ENCODE results near the gene KLKB1. TPM values are rescaled to one million over a fixed set of nuclear protein-coding genes. Genes with fewer than 3 reads are reported as not detected.
"Not testable (repeated sequence)": the region's sequence is repeated elsewhere in the genome, so short reads cannot be mapped to it uniquely, and the experiment has no call there.

Gene KLKB1
- total RNA-seq, 2 experiments from 2014 or later = not detected

DNA sequence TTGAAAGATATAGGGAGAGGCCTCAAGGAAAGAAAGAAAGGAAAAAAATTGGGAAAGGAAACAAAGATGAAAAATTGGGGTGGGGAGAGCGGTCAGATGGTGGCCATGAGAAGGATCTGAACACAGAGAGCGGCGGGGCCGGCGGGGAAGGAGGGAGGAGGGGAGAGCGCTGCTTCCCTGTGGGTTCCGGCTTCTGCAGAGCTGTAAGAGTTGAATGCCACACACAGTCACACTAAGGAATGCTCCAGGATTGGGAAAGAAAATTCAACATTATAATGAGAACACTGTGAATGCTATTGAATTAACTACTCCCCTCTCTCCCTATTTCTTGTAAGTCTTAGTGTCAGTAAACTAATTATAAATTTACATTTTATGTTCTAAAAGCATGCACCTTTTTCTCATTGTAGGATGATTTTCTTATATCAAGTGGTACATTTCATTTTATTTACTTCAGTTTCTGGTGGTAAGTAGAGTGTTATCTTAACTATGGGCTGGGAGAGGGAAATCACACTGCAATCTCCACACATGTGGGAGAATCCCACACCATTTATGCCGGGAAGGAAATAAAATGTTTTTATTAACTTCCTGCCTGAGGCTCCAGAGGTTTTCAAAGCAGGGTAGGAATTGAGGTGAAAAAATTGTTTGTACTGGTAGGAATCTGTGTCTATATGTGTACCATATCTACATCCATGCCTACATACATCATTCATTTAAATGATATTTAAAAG is 39.6 kb downstream of the KLKB1 start:
- no peak for DNase-seq
- H3K27ac Mint-ChIP-seq = no peak overlapping the region

DNA sequence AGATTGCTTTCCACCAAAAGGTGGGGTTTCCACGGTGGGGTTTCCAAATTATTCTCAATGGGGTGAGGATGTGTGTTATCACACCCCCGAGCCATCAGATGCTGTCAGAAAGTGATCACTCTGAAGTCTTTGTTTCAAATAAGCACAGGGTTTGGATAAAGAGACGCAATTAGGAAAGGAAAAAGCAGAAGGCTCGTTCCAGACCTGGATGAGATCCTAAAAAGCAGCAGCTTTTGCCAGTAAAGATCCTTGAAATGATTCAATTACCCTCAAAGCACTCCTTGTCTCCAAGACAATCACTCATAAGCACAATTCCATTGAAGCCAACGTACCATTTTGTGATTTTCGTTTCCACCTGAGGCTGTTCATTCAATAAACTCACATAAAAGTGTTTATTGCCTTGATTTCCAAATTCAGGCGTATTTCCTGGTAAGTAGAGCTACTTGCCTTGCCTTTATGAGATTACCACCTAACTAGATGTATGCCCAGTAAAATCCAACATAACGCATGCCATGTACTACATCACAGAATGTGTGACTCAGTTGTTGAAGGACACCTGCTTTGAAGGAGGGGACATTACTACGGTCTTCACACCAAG is 43.9 kb downstream of the KLKB1 start:
- H3K36me3 Mint-ChIP-seq = no peaks in the 10 kb centered on the region
- no peaks in the 10 kb centered on the region for H3K4me1 Mint-ChIP-seq
- H3K27ac Mint-ChIP-seq = no peak overlapping the region
- DNase-seq = no peak
- no peak overlapping the region for H3K4me3 Mint-ChIP-seq
- no peaks in the 10 kb centered on the region for H3K9me3 Mint-ChIP-seq
- peaks cover 27% of the 10 kb centered on the region for H3K27me3 Mint-ChIP-seq

More for the DNA sequence above, 39.6 kb downstream of the KLKB1 start:
- Mint-ChIP-seq H3K9me3 (no peaks in the 10 kb centered on the region), H3K4me1 (no peaks in the 10 kb centered on the region), H3K4me3 (no peak overlapping the region), H3K36me3 (no peaks in the 10 kb centered on the region), H3K27me3 (peaks cover 31% of the 10 kb centered on the region)

DNA sequence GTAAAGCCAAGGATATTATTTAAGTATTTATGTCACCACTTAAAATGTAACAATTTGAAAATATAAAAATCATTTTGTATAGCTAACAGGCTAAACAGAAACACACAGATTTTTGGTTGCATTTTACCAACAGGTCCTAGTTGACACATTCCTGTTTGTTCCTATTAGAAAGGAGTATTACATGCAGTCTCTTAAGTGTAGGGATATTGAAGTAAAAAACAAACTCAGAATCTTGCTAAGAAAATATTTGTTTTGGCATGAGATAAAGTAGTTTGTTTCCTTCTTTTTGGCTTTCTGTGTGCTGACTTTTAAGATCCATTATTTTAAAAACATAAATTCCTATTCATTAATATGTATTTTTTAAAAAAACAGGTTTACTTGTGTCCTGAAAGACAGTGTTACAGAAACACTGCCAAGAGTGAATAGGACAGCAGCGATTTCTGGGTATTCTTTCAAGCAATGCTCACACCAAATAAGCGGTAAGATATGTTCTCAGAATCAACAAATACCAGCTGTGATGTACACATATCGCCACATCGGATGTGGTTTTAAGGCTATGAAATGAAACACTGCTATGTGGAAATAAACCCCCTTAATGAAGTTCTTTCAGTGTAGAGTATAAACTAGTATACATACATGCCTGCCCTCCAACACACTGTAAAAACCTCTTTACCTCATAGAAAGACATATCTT is 45.5 kb downstream of the KLKB1 start:
- H3K9me3 Mint-ChIP-seq = no peaks in the 10 kb centered on the region
- no peak for DNase-seq
- H3K4me1 Mint-ChIP-seq = no peaks in the 10 kb centered on the region
- no peak overlapping the region for H3K4me3 Mint-ChIP-seq
- H3K27me3 Mint-ChIP-seq = peaks cover 17% of the 10 kb centered on the region
- H3K27ac Mint-ChIP-seq = no peak overlapping the region
- no peaks in the 10 kb centered on the region for H3K36me3 Mint-ChIP-seq

DNA sequence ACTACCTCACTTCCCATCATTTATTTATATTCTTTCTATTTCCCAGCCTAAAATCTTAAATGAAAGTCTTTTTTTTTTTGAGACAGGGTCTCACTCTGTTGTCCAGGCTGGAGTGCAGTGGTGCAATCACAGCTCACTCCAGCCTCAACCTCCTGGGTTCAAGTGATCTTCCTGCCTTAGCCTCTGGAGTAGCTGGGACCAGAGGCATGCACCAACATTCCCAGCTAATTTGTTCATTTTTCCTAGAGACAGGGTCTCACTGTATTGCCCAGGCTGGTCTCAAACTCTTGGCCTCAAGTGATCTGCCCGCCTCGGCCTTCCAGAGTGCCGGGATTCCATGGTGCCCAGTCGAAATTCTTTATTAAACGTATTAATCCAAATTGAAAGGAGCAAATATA is 46.1 kb downstream of the KLKB1 start:
- not testable (repeated sequence) for H3K27ac Mint-ChIP-seq, DNase-seq, H3K4me1 Mint-ChIP-seq, H3K4me3 Mint-ChIP-seq, H3K36me3 Mint-ChIP-seq, H3K9me3 Mint-ChIP-seq
- peaks cover 15% of the 10 kb centered on the region for H3K27me3 Mint-ChIP-seq

DNA sequence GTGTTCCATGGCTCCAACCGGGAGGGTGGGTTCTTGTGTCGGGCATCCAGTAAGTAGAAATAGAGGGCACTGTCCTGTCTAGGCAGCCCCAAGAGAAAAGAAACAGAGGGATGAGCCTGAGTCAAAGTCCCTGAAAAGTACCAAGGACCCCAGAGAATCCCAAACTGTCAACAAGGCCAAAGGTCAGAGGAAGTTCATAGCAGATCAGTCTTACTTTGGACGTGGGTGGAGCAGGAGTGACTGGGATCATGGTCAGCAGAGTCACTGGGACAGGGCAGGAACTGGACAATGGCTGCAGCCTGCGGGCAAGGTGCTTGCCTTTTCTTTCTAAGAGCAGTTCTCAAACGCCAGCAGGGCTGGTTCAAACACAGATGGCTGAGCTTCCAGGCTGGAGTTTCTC is 56.0 kb downstream of the KLKB1 start:
- Mint-ChIP-seq H3K27ac (no peak overlapping the region), H3K36me3 (no peaks in the 10 kb centered on the region), H3K9me3 (no peaks in the 10 kb centered on the region), H3K27me3 (peaks cover 4% of the 10 kb centered on the region), H3K4me3 (no peak overlapping the region), H3K4me1 (no peaks in the 10 kb centered on the region)
- no peak for DNase-seq

DNA sequence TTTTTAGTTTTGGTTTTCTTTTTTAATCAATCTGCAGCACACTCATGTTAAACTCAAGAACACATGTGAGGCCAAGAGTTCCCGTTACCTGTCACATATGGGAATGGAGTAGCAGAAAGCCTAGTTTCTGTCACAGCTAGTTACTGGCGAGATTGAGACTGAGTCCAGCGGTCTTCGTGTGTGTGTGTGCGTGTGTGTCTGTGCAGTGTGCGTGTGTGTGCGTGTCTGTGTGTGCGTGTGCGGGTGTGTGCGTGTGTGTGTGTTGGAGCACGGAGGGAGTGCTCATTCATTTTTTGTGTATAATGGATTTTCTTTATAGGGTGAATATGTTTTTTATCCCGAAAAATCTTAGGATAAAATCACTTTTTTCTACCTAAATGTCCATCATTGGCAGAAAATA is 57.8 kb downstream of the KLKB1 start:
- H3K36me3 Mint-ChIP-seq = no peaks in the 10 kb centered on the region
- H3K4me3 Mint-ChIP-seq = no peak overlapping the region
- no peaks in the 10 kb centered on the region for H3K4me1 Mint-ChIP-seq
- no peaks in the 10 kb centered on the region for H3K9me3 Mint-ChIP-seq
- H3K27me3 Mint-ChIP-seq = peaks cover 4% of the 10 kb centered on the region
- no peak overlapping the region for H3K27ac Mint-ChIP-seq
- no peak for DNase-seq

DNA sequence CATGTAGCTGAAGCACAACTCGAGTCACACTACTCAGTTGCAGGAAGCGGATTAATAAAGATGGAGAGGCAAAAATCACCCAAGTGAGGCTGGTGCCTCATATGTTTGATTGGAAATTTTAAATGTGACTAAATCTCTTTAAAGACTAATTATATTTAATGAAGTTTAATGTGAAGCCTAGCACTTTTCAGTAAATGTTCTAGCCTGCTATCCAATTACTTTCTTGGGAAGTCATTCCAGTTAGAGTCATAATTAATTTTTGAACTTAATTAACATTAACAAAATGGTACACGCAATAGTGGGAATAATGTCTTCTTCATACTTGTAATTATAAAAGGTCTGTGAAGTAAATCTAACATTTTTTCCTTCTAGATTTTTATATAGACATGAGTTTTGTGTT is 59.3 kb downstream of the KLKB1 start:
- Mint-ChIP-seq H3K4me1 (no peaks in the 10 kb centered on the region), H3K27me3 (peaks cover 4% of the 10 kb centered on the region), H3K27ac (no peak overlapping the region), H3K4me3 (no peak overlapping the region), H3K36me3 (no peaks in the 10 kb centered on the region), H3K9me3 (no peaks in the 10 kb centered on the region)
- DNase-seq = no peak

DNA sequence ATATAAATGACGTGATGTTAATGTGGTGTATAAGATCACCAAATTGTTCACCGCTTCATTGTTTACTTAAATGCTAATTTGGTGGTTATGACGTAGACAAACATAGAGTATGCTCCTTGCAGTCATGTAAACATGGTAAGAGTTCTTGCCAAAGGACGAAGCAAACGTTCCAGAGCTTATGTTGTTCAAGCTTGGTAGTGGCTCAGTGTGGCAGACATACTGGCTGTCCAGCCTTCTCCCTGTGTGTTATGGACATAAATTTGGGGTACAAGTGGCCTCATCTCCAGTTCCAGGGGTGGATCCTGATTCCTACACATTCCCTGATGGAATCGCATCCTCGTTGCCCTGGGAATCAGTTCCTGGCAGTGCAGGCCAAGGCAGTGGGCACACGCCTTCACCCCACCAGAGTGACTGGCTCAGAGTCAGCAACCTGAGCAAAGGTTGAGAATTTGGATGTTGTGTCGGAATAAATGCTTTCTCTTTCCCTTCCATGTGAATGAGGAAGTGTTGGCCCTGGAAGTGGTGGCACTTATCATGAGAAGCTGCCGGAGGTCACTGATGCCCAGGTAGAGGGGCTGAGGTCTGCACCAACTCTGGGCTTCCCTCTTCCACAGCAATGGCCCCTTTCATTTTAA is 64.1 kb downstream of the KLKB1 start:
- no peak for DNase-seq
- Mint-ChIP-seq H3K4me3 (no peak overlapping the region), H3K27me3 (peaks cover 5% of the 10 kb centered on the region), H3K27ac (no peak overlapping the region), H3K36me3 (no peaks in the 10 kb centered on the region), H3K4me1 (no peaks in the 10 kb centered on the region), H3K9me3 (no peaks in the 10 kb centered on the region)

DNA sequence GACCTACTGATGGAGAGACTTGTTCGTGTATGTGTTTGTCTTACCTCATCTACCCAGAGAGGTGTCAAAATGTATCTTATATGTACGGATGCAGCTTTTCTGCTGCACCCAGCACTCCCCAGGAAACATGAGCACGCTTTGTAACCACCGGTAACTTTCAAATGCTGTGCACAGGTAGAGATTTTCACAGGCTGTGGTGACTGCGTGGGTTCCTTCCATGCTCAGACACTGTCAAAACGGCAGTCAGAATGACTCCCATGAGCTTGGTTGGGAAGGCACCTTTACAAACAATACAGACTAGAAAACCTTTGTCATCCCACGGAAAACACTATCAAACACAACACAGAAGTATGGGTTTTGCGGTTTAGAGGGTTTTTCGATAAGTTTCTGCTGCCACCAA is 66.9 kb downstream of the KLKB1 start:
- H3K4me3 Mint-ChIP-seq = no peak overlapping the region
- H3K27ac Mint-ChIP-seq = no peak overlapping the region
- H3K36me3 Mint-ChIP-seq = no peaks in the 10 kb centered on the region
- peaks cover 27% of the 10 kb centered on the region for H3K27me3 Mint-ChIP-seq
- H3K9me3 Mint-ChIP-seq = no peaks in the 10 kb centered on the region
- no peaks in the 10 kb centered on the region for H3K4me1 Mint-ChIP-seq
- DNase-seq = no peak

DNA sequence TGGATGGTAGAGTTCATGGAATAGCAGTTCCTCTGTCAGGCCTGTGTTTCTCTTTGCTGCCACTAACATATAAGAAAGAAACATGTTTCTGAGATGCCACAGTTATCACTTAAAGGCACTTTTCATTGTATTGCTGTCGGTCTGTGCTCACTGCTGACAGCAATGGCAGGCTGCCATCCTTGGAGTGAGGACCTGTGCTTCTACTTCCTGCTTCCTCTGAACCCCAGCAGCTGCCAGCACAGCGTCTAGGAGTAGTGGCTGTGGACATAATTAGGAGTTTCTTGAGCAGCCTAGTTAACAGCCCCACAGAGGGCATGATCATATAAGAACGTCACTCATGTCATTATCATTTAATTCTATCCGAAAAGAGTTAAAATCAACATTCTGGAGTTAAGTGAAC is 69.2 kb downstream of the KLKB1 start:
- no peaks in the 10 kb centered on the region for H3K9me3 Mint-ChIP-seq
- H3K36me3 Mint-ChIP-seq = no peaks in the 10 kb centered on the region
- no peak for DNase-seq
- H3K4me3 Mint-ChIP-seq = no peak overlapping the region
- no peak overlapping the region for H3K27ac Mint-ChIP-seq
- H3K4me1 Mint-ChIP-seq = no peaks in the 10 kb centered on the region
- peaks cover 38% of the 10 kb centered on the region for H3K27me3 Mint-ChIP-seq

DNA sequence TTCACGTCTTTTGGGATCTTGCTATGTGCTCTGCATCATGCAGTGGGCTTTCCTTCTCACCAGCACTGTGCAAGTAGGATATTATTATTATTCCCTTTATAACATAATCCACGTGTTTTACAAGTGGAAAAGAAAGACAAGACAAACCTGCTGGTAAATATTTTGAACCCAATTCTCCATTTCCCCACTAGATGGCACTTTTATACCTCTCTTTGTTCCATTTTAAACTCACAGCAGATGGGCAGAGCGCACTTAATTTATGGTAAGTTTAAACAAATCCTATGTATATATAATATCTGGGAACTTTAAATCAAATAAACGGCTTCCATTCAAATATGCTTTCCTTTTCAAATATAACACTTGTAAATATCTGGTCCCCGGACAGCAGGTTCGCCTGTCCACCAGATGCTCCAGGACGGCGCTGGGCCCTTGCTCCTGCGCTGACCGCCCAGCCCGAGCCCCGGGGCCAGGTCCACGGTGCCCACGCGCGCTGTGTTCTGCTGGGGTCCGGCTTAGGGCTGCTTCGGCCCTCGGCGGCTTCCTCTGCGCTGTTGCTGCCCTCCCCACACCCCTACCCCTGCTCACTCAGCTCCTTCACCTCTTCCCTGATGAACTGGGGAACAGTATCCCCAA is 69.8 kb downstream of the KLKB1 start:
- no peaks in the 10 kb centered on the region for H3K9me3 Mint-ChIP-seq
- no peak for DNase-seq
- H3K27ac Mint-ChIP-seq = no peak overlapping the region
- no peaks in the 10 kb centered on the region for H3K4me1 Mint-ChIP-seq
- H3K4me3 Mint-ChIP-seq = no peak overlapping the region
- no peaks in the 10 kb centered on the region for H3K36me3 Mint-ChIP-seq
- peaks cover 38% of the 10 kb centered on the region for H3K27me3 Mint-ChIP-seq

DNA sequence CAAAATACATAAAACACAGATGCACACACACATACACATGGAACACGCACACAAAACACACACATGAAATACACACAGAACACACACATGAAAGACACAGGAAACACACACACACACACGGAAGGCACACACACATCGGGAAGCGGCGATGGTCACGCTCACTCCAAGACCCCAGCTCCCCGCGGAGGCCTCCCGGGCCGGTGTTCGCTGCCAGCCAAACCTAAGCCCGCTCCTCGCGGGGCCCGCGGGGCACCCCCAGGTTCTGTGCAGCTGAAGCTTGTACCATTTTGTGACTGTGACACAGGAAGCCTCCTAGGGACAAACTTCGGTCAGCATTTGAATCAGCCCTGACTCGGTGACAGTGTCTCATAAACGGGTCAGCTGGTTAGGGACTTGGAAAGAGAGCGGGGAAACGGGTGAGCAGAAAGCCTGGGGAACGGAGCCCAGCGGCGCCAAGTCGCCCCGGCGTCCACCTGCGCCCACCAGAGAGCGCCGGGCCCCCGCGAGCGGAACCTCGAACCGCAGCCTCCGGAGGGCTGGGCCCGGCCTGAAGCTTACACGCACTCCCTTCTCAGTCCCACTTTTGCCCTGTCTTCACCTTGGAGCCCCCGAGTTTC is 70.8 kb downstream of the KLKB1 start:
- no peak overlapping the region for H3K4me3 Mint-ChIP-seq
- peak; percentile 1 for DNase-seq

DNA sequence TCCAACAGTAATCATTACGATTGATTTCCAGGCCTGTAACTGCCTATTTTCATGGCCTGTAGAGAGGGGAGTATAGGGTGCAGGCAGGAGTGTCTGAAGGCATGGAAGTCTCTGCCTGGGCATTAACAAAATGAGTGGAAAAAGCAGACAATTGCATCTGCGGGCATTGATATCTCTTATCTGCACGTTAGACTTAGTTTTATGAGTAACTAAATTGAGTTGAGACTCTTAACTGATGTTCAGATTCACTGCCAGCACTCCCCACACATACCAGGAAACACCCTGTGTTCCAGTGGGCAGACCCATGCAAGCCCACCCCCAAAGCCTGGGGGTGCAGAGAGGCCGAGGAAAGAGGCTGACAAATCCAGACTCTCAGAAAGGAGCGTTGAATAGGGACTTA is 72.0 kb downstream of the KLKB1 start:
- Mint-ChIP-seq H3K4me3 (no peak overlapping the region), H3K9me3 (no peaks in the 10 kb centered on the region), H3K27me3 (peaks cover 46% of the 10 kb centered on the region), H3K4me1 (no peaks in the 10 kb centered on the region), H3K36me3 (no peaks in the 10 kb centered on the region), H3K27ac (no peak overlapping the region)
- no peak for DNase-seq

More for the DNA sequence above, 70.8 kb downstream of the KLKB1 start:
- no peaks in the 10 kb centered on the region for H3K9me3 Mint-ChIP-seq
- peaks cover 38% of the 10 kb centered on the region for H3K27me3 Mint-ChIP-seq
- no peak overlapping the region for H3K27ac Mint-ChIP-seq
- no peaks in the 10 kb centered on the region for H3K36me3 Mint-ChIP-seq
- no peaks in the 10 kb centered on the region for H3K4me1 Mint-ChIP-seq

DNA sequence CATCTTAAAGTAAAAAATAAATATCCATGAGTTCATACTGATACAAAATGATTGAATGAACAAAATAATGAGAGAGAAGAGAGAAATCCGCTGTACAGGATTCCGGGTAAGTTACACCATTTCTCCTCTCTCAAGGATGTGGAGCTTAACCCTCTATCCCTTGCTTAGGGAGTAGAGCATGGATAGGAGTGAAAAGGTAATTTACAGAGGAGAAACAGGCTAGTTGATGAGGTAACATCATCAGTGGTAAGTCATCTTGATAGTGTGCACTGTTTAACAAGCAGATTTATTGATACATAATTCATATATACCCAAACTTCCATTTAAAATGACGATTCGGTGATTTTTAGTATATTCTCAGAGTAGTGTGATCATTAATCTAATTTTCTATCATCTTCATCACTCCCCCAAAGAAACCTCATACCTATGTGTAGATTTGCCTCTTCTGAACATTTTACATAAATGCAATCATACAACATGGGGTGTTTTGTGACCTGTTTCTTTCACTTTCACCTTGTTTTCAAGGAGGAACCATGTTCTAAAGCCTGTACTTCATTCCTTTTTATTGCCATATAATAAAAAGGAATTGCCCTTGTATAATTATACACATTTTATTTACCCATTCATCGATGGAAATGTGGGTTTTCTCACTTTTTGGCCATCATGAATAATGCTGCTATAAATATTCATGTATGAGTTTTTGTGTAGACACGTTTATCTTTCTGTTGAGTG is 73.5 kb downstream of the KLKB1 start:
- Mint-ChIP-seq H3K27me3 (peaks cover 59% of the 10 kb centered on the region), H3K4me3 (no peak overlapping the region), H3K27ac (no peak overlapping the region), H3K4me1 (no peaks in the 10 kb centered on the region), H3K36me3 (no peaks in the 10 kb centered on the region), H3K9me3 (no peaks in the 10 kb centered on the region)
- no peak for DNase-seq

All from activated naive CD8-positive, alpha-beta T cell treated with anti-CD3 and anti-CD28 coated beads for 36 hours (primary cell).